SK-N-SH (cell line): ENCODE data around the gene A1CF. TPM values are rescaled to one million over a fixed set of nuclear protein-coding genes. Genes with fewer than 3 reads are reported as not detected.

ENCODE experiments used
- CTCF ChIA-PET: fragments of 300-600, 350-600 bp; formaldehyde crosslinking; extraction: SDS; loops from one replicate; lab custom pipeline; 2021; lab: Yijun Ruan, JAX
- POLR2A ChIA-PET: fragments of 350-600 bp; sonication (Branson Sonifier 250); formaldehyde crosslinking; extraction: SDS; loops from one replicate; lab custom pipeline; 2020; ENCODE audit warnings: antibody characterized with exemption, inconsistent platforms; lab: Yijun Ruan, JAX
- DNase-seq: peaks from one replicate; pipeline ENCODE4 v3.0.0; 2012
- H2AFZ ChIP-seq: fragments of 200-600 bp; sonication (generic); 2 replicates; pipeline ENCODE4 v1.8.1; 2016; ENCODE audit warnings: antibody characterized with exemption, mild to moderate bottlenecking, low read depth
- H3F3A ChIP-seq: fragments of 200-600 bp; sonication (generic); replicated peaks from 2 replicates; pipeline ENCODE3; 2016; ENCODE audit warnings: antibody characterized with exemption, mild to moderate bottlenecking; ENCODE audit not compliant: insufficient read depth
- H3K27ac ChIP-seq, 2 experiments: fragments of 200-500 bp in 1 of 2; fragments of 200-600 bp in 1 of 2; sonication (Bioruptor generic) in 1 of 2; sonication (generic), shearing (Covaris generic) in 1 of 2; 2 replicates each; pipeline versions ENCODE4 v1.5.1 to v1.6.1; 2014 to 2016; ENCODE audit warnings: low read depth in 2 of 2, inconsistent platforms in 1 of 2, low read length in 1 of 2, mild to moderate bottlenecking in 1 of 2, mixed read lengths in 1 of 2
- H3K27me3 ChIP-seq: fragments of 200-600 bp; sonication (generic), shearing (Covaris generic); 2 replicates; pipeline ENCODE4 v1.6.1; 2016; ENCODE audit warnings: mixed run types; ENCODE audit not compliant: insufficient read depth
- H3K36me3 ChIP-seq, 2 experiments: fragments of 200-500 bp in 1 of 2; fragments of 200-600 bp in 1 of 2; sonication (Bioruptor generic) in 1 of 2; sonication (generic) in 1 of 2; replicated peaks in 1 of 2; 2 replicates each; pipeline versions ENCODE3 to v1.5.1; 2014 to 2016; ENCODE audit warnings: low read length in 1 of 2, mild to moderate bottlenecking in 1 of 2; ENCODE audit not compliant: insufficient read depth in 2 of 2, control insufficient read depth in 1 of 2
- H3K4me1 ChIP-seq, 2 experiments: fragments of 200-500 bp in 1 of 2; fragments of 200-600 bp in 1 of 2; sonication (Bioruptor generic) in 1 of 2; sonication (generic), shearing (Covaris generic) in 1 of 2; 2 replicates each; pipeline versions ENCODE4 v1.5.1 to v1.6.1; 2014 to 2016; ENCODE audit warnings: low read depth in 1 of 2, low read length in 1 of 2, mixed run types in 1 of 2; ENCODE audit not compliant: insufficient read depth in 2 of 2, control insufficient read depth in 1 of 2
- H3K4me2 ChIP-seq: fragments of 200-600 bp; sonication (generic), shearing (Covaris generic); 2 replicates; pipeline ENCODE4 v1.6.1; 2017; ENCODE audit warnings: mixed run types
- H3K4me3 ChIP-seq, 2 experiments: fragments of 200-500 bp in 1 of 2; fragments of 200-600 bp in 1 of 2; sonication (Bioruptor generic) in 1 of 2; sonication (generic), shearing (Covaris generic) in 1 of 2; 2 replicates each; pipeline versions ENCODE4 v1.5.1 to v1.8.1; 2014 to 2016; ENCODE audit warnings: low read depth in 2 of 2, inconsistent platforms in 1 of 2, low read length in 1 of 2, mild to moderate bottlenecking in 1 of 2, mixed read lengths in 1 of 2, moderate library complexity in 1 of 2
- H3K79me2 ChIP-seq: fragments of 200-600 bp; sonication (generic); 2 replicates; pipeline ENCODE4 v1.8.1; 2017; ENCODE audit warnings: mild to moderate bottlenecking; ENCODE audit not compliant: insufficient read depth
- H3K9ac ChIP-seq: fragments of 200-600 bp; sonication (generic); 2 replicates; pipeline ENCODE4 v1.6.1; 2017; ENCODE audit warnings: mixed run types
- H3K9me2 ChIP-seq: fragments of 200-600 bp; sonication (generic); 2 replicates; pipeline ENCODE4 v1.6.1; 2017; ENCODE audit warnings: mixed run types
- H3K9me3 ChIP-seq: fragments of 200-600 bp; sonication (generic); 2 replicates; pipeline ENCODE4 v1.6.1; 2017; ENCODE audit warnings: mixed run types, mild to moderate bottlenecking, moderate library complexity
- H4K20me1 ChIP-seq: fragments of 200-600 bp; sonication (generic); 2 replicates; pipeline ENCODE4 v1.6.1; 2017; ENCODE audit warnings: mild to moderate bottlenecking, mixed run types; ENCODE audit not compliant: insufficient read depth
- ELF1 ChIP-seq: IDR thresholded peaks from 2 replicates; pipeline ENCODE4 v1.4.0; 2012
- EP300 ChIP-seq, 2 experiments: IDR thresholded peaks; 2 replicates each; pipeline versions ENCODE4 v1.4.0 to v1.6.1; 2012; ENCODE audit warnings: borderline replicate concordance in 1 of 2, low read depth in 1 of 2, low read length in 1 of 2
- FOXJ3 ChIP-seq: sonication (generic); formaldehyde crosslinking; IDR thresholded peaks from 2 replicates; pipeline ENCODE4 v1.5.1; 2020; ENCODE audit warnings: mild to moderate bottlenecking, missing genetic modification reagents
- FOXM1 ChIP-seq: IDR thresholded peaks from 2 replicates; pipeline ENCODE4 v1.4.0; 2012; ENCODE audit warnings: low read depth, mild to moderate bottlenecking
- GATA2 ChIP-seq: sonication (generic); formaldehyde crosslinking; IDR thresholded peaks from 2 replicates; pipeline ENCODE4 v1.5.0; 2020; ENCODE audit warnings: mild to moderate bottlenecking, missing genetic modification reagents
- NRF1 ChIP-seq: IDR thresholded peaks from 2 replicates; pipeline ENCODE4 v1.6.1; 2012; ENCODE audit warnings: low read depth, mild to moderate bottlenecking, low read length
- POLR2AphosphoS5 ChIP-seq: IDR thresholded peaks from 2 replicates; pipeline ENCODE4 v1.6.1; 2012; ENCODE audit warnings: low read depth, low read length
- RAD21 ChIP-seq: IDR thresholded peaks from 2 replicates; pipeline ENCODE4 v1.6.1; 2012; ENCODE audit warnings: mild to moderate bottlenecking, low read length
- RCOR1 ChIP-seq: fragments of 150-350 bp; IDR thresholded peaks from 2 replicates; pipeline ENCODE4 v1.6.1; 2017; ENCODE audit warnings: antibody characterized with exemption, low read length
- SIN3A ChIP-seq: IDR thresholded peaks from 2 replicates; pipeline ENCODE4 v1.6.1; 2012; ENCODE audit warnings: low read depth, mild to moderate bottlenecking, low read length, moderate library complexity, borderline replicate concordance
- SMC3 ChIP-seq: IDR thresholded peaks from 2 replicates; pipeline ENCODE4 v1.6.1; 2012; ENCODE audit warnings: low read depth, low read length, improper control_type of control experiment
- TCF12 ChIP-seq: IDR thresholded peaks from 2 replicates; pipeline ENCODE4 v1.4.0; 2012
- USF2 ChIP-seq: fragments of 150-350 bp; IDR thresholded peaks from 2 replicates; pipeline ENCODE4 v1.6.1; 2017; ENCODE audit warnings: antibody characterized with exemption, low read length, low read depth, borderline replicate concordance
- YY1 ChIP-seq: IDR thresholded peaks from 2 replicates; pipeline ENCODE4 v1.4.0; 2012; ENCODE audit warnings: low read depth, mild to moderate bottlenecking
- WGBS: methylation state at CpG from one replicate; pipeline ENCODE4 v1.1.6; 2017; ENCODE audit warnings: low lambda C conversion rate; 5-methylcytosine and 5-hydroxymethylcytosine counted together
- polyA plus RNA-seq, 3 experiments: library from polyadenylated mRNA; depleted of rRNA; stranded (reverse); fragments of >200 nt; gene quantifications; 2 replicates each; pipeline ENCODE4 v1.2.3, GENCODE V29; 2012
- TF ChIP-seq, protein P1 (sequence below): fragments of 150-350 bp; IDR thresholded peaks from 2 replicates; pipeline ENCODE4 v1.6.1; 2016; ENCODE audit warnings: mild to moderate bottlenecking, low read depth, low read length
- TF ChIP-seq, protein P2 (sequence below): IDR thresholded peaks from 2 replicates; pipeline ENCODE4 v1.6.1; 2012; ENCODE audit warnings: mild to moderate bottlenecking, low read depth, low read length, moderate library complexity
- TF ChIP-seq, protein P3 (sequence below): IDR thresholded peaks from 2 replicates; pipeline ENCODE4 v1.4.0; 2012; ENCODE audit warnings: low read depth

A1CF gene
- polyA plus RNA-seq, 1 of the 3 experiments (the other 2 are of a cell fraction) = not detected

- no peaks in the 10 kb centered on the region for H3F3A ChIP-seq
- WGBS = 51% methylated on average over 1 of the region's 1 CpG
- H3K79me2 ChIP-seq = no peaks in the 10 kb centered on the region
- H3K27ac ChIP-seq = no peak overlapping the region
- H3K27me3 ChIP-seq = peaks cover 18% of the 10 kb centered on the region; the same call in 1 of the 2 replicates
- no peaks in the 10 kb centered on the region for H3K9me3 ChIP-seq
- no peaks in the 10 kb centered on the region for H4K20me1 ChIP-seq
- H3K4me1 ChIP-seq = no peaks in the 10 kb centered on the region
- no peaks in the 10 kb centered on the region for H3K9me2 ChIP-seq
- H3K9ac ChIP-seq = no peak overlapping the region
- ChIA-PET POLR2A (no interaction called here), CTCF (no interaction called here)
- no peaks in the 10 kb centered on the region for H3K36me3 ChIP-seq
- TF ChIP-seq TCF12 (no peak), RCOR1 (no peak), NRF1 (no peak), EP300 (IDR thresholded peaks at IDR 0.05; ENCODE audit: borderline replicate concordance in 1 of 2, low read depth in 1 of 2, low read length in 1 of 2) (no peak), GATA2 (CRISPR knock-in tag) (no peak), POLR2AphosphoS5 (no peak), ELF1 (no peak)
- DNase-seq = no peak
- H2AFZ ChIP-seq = no peak overlapping the region
- H3K4me2 ChIP-seq = no peak overlapping the region
- no peak overlapping the region for H3K4me3 ChIP-seq
These were observed 48.3 kb downstream of the A1CF start for GRCh38 chr10:50837095-50837494.

DNA sequence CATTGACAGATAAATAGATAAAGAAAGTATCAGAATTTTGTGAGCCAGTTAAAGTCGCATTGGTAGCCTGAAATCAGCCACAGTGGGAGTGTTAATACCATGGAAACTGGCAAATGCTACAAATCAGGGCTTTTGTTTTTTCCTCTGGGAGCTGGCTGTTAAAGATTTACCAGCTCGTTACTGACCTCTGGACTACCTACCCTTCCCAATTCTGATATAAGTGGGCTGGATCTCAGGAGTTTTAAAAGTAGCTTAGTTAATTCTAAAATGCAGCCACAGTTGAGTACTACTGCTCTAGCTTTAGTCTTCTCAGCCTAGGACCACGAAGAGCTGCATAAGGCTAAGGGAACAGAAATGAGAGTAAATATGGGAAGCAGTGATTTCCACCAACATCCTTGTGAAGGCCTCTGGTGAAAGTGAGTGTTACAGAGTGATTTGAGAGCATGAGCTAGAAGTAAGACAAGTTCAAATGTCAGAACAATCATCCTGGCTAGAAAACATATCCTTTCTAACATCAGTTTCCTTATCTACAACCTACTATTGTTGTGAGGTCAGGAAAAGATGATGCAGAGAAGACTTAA lies 53.2 kb downstream of the A1CF start:
- no peaks in the 10 kb centered on the region for H3F3A ChIP-seq
- H3K79me2 ChIP-seq = no peaks in the 10 kb centered on the region
- H4K20me1 ChIP-seq = no peaks in the 10 kb centered on the region
- TF ChIP-seq ELF1 (no peak), GATA2 (CRISPR knock-in tag) (no peak), RCOR1 (no peak), FOXJ3 (no peak), FOXM1 (no peak), RAD21 (no peak), SMC3 (no peak), SIN3A (no peak), USF2 (no peak), YY1 (no peak)
- TF ChIP-seq, protein P1, sequence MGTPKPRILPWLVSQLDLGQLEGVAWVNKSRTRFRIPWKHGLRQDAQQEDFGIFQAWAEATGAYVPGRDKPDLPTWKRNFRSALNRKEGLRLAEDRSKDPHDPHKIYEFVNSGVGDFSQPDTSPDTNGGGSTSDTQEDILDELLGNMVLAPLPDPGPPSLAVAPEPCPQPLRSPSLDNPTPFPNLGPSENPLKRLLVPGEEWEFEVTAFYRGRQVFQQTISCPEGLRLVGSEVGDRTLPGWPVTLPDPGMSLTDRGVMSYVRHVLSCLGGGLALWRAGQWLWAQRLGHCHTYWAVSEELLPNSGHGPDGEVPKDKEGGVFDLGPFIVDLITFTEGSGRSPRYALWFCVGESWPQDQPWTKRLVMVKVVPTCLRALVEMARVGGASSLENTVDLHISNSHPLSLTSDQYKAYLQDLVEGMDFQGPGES = no peak
- TF ChIP-seq, protein P2, sequence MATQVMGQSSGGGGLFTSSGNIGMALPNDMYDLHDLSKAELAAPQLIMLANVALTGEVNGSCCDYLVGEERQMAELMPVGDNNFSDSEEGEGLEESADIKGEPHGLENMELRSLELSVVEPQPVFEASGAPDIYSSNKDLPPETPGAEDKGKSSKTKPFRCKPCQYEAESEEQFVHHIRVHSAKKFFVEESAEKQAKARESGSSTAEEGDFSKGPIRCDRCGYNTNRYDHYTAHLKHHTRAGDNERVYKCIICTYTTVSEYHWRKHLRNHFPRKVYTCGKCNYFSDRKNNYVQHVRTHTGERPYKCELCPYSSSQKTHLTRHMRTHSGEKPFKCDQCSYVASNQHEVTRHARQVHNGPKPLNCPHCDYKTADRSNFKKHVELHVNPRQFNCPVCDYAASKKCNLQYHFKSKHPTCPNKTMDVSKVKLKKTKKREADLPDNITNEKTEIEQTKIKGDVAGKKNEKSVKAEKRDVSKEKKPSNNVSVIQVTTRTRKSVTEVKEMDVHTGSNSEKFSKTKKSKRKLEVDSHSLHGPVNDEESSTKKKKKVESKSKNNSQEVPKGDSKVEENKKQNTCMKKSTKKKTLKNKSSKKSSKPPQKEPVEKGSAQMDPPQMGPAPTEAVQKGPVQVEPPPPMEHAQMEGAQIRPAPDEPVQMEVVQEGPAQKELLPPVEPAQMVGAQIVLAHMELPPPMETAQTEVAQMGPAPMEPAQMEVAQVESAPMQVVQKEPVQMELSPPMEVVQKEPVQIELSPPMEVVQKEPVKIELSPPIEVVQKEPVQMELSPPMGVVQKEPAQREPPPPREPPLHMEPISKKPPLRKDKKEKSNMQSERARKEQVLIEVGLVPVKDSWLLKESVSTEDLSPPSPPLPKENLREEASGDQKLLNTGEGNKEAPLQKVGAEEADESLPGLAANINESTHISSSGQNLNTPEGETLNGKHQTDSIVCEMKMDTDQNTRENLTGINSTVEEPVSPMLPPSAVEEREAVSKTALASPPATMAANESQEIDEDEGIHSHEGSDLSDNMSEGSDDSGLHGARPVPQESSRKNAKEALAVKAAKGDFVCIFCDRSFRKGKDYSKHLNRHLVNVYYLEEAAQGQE = no peak
- TF ChIP-seq, protein P3, sequence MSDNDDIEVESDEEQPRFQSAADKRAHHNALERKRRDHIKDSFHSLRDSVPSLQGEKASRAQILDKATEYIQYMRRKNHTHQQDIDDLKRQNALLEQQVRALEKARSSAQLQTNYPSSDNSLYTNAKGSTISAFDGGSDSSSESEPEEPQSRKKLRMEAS = no peak
- H3K9me3 ChIP-seq = no peaks in the 10 kb centered on the region
- H3K4me1 ChIP-seq = no peaks in the 10 kb centered on the region
- no peaks in the 10 kb centered on the region for H3K36me3 ChIP-seq
- peaks cover 12% of the 10 kb centered on the region; the same call in 1 of the 2 replicates for H3K27me3 ChIP-seq
- H2AFZ ChIP-seq = no peak overlapping the region
- no peak overlapping the region for H3K9ac ChIP-seq
- POLR2A ChIA-PET = no interaction called here
- DNase-seq = no peak
- no peak overlapping the region for H3K27ac ChIP-seq
- no peaks in the 10 kb centered on the region for H3K9me2 ChIP-seq
- H3K4me2 ChIP-seq = no peak overlapping the region
- CTCF ChIA-PET = interaction anchor here (0.8 to 1.1 kb wide), 2 partner anchors 22 to 43 kb away, joined by 3 read pairs; no protein-coding TSS in a partner anchor
- 19% methylated on average over 3 of the region's 3 CpGs for WGBS
- H3K4me3 ChIP-seq = no peak overlapping the region
